Measurements from ENCODE around the gene ADGRG6. TPM values are rescaled to one million over a fixed set of nuclear protein-coding genes. Genes with fewer than 3 reads are reported as not detected.
A peak's percentile ranks its signal among the peaks of the same experiment; 100 is the strongest.

Gene ADGRG6
- total RNA-seq, 2 donors from 2014 or later = 7.5 to 38.6 TPM

DNA sequence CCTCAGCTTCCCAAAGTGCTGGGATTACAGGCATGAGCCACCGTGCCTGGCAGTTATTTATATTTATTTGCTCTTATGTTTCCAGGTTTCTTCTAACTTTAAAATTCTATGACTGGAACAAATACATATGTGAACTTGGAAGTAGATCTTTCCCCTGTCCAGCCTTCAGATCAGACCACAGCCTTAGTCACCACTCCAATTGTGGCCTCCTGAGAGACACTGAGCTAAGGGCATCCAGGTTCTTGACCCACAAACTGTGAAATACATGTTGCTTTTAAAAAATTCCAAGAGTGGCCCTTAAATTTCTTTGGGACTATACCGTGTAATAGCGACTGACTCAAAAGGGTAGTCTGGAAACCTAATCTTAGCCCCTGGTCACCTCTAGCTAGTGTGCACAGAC is 1.5 kb upstream of the ADGRG6 start:
- 89 to 98% methylated on average over 3 of the region's 3 CpGs for WGBS, 2 donors
- ATAC-seq (no peak), DNase-seq (no peak)
- intact Hi-C loops (cut with DNase I) = no loop called here
- TF ChIP-seq, protein P1, sequence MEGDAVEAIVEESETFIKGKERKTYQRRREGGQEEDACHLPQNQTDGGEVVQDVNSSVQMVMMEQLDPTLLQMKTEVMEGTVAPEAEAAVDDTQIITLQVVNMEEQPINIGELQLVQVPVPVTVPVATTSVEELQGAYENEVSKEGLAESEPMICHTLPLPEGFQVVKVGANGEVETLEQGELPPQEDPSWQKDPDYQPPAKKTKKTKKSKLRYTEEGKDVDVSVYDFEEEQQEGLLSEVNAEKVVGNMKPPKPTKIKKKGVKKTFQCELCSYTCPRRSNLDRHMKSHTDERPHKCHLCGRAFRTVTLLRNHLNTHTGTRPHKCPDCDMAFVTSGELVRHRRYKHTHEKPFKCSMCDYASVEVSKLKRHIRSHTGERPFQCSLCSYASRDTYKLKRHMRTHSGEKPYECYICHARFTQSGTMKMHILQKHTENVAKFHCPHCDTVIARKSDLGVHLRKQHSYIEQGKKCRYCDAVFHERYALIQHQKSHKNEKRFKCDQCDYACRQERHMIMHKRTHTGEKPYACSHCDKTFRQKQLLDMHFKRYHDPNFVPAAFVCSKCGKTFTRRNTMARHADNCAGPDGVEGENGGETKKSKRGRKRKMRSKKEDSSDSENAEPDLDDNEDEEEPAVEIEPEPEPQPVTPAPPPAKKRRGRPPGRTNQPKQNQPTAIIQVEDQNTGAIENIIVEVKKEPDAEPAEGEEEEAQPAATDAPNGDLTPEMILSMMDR (IDR thresholded peaks at IDR 0.05) = no peak
- no peak for TF ChIP-seq POLR2A (IDR thresholded peaks at IDR 0.05)
- Histone ChIP-seq H3K4me1 (peaks cover 9% of the 10 kb centered on the region), H3K27ac (no peak overlapping the region), H3K36me3 (replicated peaks in 1 of 2; ENCODE audit: insufficient read depth in 1 of 2, low read depth in 2 of 2) (no peaks in the 10 kb centered on the region), H3K4me3 (no peak overlapping the region), H3K9me3 (no peaks in the 10 kb centered on the region), H3K27me3 (no peaks in the 10 kb centered on the region)

DNA sequence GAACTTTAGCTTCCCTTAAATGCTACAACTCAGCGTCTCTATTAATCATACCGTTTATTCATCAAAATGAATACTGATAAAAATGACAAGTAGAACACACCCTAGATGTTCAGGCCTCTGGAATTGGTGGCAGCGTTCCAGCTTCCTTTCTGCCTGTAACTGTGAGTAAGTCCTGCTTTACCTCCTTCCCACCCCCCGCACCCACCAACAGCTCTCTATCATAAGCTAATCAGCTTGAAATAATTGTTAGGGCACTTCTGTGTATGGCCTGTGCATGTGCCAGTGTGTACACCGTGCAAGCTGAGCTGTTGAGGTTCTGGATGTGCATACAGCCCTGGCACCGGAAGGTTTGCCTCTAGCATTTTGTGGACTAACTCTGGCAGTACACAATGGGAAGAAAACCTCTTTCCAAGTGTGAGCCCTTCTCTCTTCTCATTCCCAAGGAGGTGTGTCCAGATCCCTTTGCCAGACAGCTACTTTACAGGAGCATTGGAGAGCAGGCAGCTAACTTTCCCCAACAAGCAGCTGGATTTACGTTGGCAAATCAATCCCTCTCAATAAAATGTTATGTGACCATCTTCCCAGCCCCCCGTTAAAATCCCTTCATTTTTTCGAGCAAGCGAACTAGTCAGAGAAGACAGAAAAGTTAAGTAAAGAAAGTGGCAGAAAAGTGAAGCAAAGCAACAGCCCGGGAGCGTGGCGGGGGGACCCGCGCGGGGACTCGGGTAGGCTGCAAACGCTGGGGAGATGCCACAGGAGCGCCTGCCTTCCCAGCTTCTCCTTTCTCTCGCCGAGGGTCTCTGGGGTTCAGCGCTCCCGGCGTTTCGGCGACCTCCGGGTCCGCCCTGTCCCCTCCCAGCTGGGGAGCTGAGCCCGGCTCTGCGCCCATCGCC is 803 bp upstream of the ADGRG6 start:
- DNase-seq (peak; percentile 20 to 47 (median 34)), ATAC-seq (peak; percentile 31)
- Histone ChIP-seq H3K36me3 (replicated peaks in 1 of 2; ENCODE audit: insufficient read depth in 1 of 2, low read depth in 2 of 2) (no peaks in the 10 kb centered on the region), H3K27ac (peak overlapping the region in 3 of 4 donors; percentile 61 to 69 (median 65)), H3K27me3 (no peaks in the 10 kb centered on the region), H3K4me3 (peak overlapping the region; percentile 9 to 66), H3K9me3 (no peaks in the 10 kb centered on the region), H3K4me1 (peaks cover 9% of the 10 kb centered on the region)
- intact Hi-C loops (cut with DNase I) = no loop called here
- TF ChIP-seq POLR2A (IDR thresholded peaks at IDR 0.05) = no peak
- TF ChIP-seq, protein P1 (IDR thresholded peaks at IDR 0.05) = no peak
- WGBS, 2 donors = 8% methylated on average over 24 to 27 of the region's 31 CpGs

DNA sequence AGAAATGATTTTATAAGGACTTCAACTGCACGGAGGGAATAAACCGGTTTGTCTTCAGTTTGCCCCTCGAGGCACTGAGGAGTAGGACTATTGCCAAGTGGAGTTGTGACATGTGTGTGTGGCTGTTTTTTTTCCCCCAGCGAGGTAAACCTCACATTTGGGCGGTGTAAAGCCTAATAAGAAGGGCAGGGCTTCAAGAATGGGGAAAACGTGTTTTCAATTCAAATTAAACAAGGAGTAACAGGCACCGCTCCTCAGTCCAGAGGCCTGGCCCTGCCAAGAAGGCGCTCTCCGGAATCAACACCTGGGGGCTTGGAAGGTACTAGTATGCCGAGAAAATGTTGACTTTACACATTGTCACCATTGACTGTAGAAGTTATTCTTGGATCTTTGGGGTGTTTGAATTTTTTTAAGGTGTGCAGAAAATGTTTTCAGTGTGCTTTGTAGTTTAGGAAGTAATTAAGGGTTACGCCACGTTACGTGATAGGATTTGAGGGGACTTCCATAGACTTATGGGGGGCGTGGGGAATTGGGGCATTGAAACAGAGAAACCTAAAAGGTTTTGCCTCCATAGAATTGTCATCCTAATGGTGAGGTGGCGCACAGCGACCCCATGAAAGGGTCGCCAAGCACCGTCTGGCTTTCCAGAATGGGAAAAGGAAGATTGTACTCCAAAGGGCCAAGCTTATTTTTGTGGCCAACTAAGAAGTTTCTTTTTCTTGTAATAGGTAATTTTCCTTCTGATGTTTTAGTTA is 791 bp downstream of the ADGRG6 start:
- H3K27me3 ChIP-seq = no peaks in the 10 kb centered on the region
- peak; percentile 3 for ATAC-seq
- peak overlapping the region in 1 of 2 donors; percentile 66 for H3K4me3 ChIP-seq
- WGBS, 2 donors = 54% methylated on average over 18 of the region's 18 CpGs
- H3K27ac ChIP-seq = peak overlapping the region in 3 of 4 donors; percentile 61 to 69 (median 65)
- peak in 1 of 4 donors; percentile 6 for DNase-seq
- H3K36me3 ChIP-seq (replicated peaks in 1 of 2; ENCODE audit: insufficient read depth in 1 of 2, low read depth in 2 of 2) = no peaks in the 10 kb centered on the region
- intact Hi-C loops (cut with DNase I) = no loop called here
- no peak for TF ChIP-seq POLR2A (IDR thresholded peaks at IDR 0.05)
- TF ChIP-seq, protein P1 (IDR thresholded peaks at IDR 0.05) = no peak
- H3K4me1 ChIP-seq = peaks cover 9% of the 10 kb centered on the region
- no peaks in the 10 kb centered on the region for H3K9me3 ChIP-seq

DNA sequence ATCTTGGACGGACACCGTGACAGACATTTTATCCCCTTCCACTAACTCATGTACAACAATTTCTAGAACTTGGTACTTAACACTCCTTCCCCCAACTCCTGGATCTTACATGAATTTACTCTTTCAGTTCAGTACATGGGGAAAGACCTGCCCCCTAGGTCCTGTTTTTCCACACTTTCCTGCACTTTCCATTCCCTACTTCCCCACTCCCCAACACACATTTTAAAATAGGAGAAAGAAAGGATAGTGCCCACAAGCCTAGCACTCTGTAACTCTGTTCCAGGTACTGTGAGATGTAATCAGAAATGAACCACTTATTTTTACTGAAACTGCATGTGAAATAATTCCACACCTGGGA is 1.3 kb downstream of the ADGRG6 start:
- H3K27ac ChIP-seq = no peak overlapping the region
- no peak for TF ChIP-seq POLR2A (IDR thresholded peaks at IDR 0.05)
- TF ChIP-seq, protein P1 (IDR thresholded peaks at IDR 0.05) = no peak

More for the DNA sequence above, 1.3 kb downstream of the ADGRG6 start:
- WGBS, 2 donors = 86% methylated on average over 2 of the region's 2 CpGs
- Histone ChIP-seq H3K4me3 (no peak overlapping the region), H3K9me3 (no peaks in the 10 kb centered on the region), H3K36me3 (replicated peaks in 1 of 2; ENCODE audit: insufficient read depth in 1 of 2, low read depth in 2 of 2) (no peaks in the 10 kb centered on the region), H3K27me3 (no peaks in the 10 kb centered on the region), H3K4me1 (peaks cover 9% of the 10 kb centered on the region)
- no peak for DNase-seq
- intact Hi-C loops (cut with DNase I) = no loop called here
- no peak for ATAC-seq

All from body of pancreas (tissue), 4 donors.